Smooth muscle cell of the brain vasculature (primary cell): ENCODE results near the gene KCNAB1.
A peak's percentile ranks its signal among the peaks of the same experiment; 100 is the strongest.

Experiments used
- DNase-seq: peaks from one replicate; pipeline ENCODE4 v3.0.0-alpha.2; 2012; ENCODE audit warnings: low read depth, low spot score

KCNAB1 gene

DNA sequence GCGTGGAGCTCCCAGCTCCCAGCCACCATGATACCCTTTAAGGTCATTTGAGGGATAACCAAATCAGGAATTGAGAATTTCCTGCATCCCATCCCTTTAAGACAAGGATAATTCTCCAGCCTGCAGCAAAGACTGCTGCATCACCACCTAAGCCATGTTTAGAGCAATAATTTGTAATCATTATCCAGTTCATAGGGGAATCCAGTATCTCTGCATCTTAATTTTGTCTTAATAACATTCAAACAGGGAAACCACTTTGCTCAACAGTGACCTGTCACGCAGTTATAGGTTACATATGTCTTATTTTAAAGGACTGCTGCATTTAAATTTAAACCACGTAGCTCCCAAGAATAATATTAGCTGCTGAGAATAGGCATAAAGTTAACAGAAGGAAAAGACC, 246.2 kb downstream of the KCNAB1 start:
- DNase-seq: no peak

DNA sequence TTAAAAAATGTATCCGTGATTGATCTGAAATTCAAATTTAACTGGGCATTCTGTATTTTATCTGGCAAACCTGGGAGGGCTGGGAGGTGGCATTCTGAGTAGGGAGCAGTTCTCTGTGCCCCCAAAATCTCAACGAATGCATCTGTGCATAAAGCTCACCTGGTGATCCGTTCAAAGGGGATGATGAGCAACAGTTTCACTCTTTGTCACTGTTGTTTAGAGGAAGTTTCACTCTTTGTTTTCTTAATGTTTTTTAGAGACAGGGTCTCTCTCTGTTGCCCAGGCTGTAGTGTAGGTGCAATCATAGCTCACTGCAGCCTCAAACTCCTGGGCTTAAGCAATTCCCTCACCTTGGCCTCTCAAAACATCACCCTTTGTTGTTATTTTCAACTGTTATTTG, 247.8 kb downstream of the KCNAB1 start:
- no peak for DNase-seq

DNA sequence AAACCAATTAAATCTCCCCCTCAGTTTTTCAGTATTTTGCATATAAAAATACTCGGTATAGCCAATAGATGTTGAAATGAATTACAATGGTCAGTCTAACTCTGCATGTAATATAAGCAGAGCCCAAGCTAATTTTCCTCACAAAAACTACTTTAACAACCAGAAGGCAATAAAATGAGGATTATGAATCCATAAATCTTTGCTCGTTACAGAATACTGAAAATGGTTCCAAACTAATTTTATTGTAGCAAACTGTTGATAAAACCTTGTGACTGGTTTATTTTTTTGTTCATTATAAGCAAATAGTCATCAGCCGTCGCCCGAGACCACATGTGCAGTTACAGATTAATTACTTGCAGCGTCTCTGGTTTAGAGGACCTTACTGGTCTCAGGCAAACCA, 251.3 kb downstream of the KCNAB1 start:
- no peak for DNase-seq

GRCh38 chr3:156373095-156373494, 252.7 kb downstream of the KCNAB1 start:
- no peak for DNase-seq

- DNase-seq: no peak
Measured at GRCh38 chr3:156373654-156374053, 253.3 kb downstream of the KCNAB1 start.

DNA sequence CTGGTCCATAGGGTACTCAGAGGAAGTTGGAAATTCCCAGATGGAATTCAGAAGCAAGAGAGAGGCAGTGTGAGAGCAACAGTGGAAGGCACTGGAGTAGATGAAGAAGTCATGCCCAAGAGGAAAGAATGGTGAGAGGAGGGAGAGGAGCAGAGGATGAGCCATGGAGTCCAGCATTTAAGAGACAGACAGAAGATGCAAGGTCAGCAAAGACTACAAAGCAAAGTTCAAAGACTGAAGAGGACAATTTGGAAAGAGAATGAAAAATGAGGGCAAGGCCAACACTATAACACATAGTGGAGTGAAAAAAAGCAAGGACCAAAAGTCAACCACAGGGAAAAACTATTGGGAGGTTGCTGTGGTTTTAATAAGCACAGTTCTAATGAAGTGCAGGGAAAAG, 255.8 kb downstream of the KCNAB1 start:
- no peak for DNase-seq

DNA sequence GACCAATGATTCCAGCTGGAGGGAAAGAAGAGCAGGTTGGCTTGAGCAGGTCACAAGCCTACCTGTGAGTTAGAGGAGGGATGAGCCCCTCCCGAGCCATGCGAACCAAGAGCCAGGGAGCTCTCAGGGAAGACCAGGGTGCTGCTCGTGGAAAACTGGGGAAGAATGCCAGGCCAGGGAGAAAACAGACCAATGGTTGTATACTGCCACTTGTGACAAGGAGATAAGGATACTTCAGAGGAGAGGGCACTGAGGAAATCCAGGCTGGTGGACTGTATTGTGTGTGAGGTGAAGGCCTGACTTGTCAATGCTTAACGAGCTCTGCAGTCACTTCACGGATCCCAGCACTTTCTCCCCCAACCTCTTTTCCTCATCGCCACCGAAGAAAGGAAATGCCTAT, 256.9 kb downstream of the KCNAB1 start:
- DNase-seq: no peak

DNA sequence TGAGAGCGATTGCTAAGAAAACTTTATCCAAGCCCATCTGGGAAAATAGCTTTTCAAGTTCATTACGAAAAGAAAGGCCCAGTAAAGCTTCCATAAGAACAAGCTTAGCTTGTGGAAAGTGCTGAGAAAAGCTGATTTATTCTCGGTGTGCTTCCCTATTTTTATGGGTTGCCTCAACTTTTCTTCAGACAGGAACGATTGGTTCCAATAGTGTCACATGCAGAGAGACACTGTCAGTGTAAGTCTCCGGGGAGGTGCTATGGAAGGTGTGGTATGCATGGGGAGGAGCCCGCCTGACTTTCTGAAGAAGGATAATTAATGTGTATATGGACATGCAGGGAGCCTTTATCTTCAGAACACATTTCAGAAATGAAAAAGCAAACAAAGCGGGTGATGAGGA, 257.3 kb downstream of the KCNAB1 start:
- no peak for DNase-seq

DNA sequence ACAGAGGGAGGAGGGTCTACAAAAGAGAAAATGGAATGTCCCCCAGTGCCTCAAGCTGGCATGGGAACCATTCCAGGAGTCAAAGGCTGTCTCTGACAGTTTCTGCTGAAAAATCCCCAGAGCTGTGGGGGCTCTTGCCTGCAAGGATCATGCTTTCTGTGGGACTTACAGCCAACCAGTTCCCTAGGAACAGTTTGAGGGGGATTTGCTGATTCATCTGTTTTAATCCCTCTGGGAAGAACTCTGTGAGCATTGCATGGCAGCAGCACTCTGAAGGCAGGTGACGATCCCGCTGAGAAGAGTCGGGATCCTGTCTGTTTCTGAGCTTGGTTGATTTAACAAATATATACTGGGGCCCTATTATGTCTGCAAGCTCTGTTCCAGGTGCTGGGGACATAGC, 258.5 kb downstream of the KCNAB1 start:
- DNase-seq: no peak

GRCh38 chr3:156379327-156379726, 258.9 kb downstream of the KCNAB1 start:
- no peak for DNase-seq

DNA sequence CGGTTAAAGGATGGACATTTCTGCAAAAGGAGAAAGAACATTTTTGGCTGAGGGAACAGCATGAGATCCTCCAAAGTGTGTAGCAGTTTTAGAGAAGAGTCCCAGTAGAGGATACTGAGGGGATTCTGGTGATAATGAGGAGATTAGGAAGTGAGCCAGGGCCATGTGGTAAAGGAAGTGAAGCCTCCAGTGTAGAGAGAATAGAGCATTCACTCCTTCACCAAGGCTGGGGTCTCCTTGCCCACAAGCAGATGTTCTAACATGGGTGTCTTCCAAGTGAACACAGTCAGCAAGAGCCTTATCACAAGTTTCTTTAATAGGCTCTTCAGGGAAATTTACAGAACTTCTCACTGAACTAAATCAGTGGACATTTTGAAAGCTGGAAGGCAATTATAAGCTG, 260.9 kb downstream of the KCNAB1 start:
- DNase-seq: no peak

DNA sequence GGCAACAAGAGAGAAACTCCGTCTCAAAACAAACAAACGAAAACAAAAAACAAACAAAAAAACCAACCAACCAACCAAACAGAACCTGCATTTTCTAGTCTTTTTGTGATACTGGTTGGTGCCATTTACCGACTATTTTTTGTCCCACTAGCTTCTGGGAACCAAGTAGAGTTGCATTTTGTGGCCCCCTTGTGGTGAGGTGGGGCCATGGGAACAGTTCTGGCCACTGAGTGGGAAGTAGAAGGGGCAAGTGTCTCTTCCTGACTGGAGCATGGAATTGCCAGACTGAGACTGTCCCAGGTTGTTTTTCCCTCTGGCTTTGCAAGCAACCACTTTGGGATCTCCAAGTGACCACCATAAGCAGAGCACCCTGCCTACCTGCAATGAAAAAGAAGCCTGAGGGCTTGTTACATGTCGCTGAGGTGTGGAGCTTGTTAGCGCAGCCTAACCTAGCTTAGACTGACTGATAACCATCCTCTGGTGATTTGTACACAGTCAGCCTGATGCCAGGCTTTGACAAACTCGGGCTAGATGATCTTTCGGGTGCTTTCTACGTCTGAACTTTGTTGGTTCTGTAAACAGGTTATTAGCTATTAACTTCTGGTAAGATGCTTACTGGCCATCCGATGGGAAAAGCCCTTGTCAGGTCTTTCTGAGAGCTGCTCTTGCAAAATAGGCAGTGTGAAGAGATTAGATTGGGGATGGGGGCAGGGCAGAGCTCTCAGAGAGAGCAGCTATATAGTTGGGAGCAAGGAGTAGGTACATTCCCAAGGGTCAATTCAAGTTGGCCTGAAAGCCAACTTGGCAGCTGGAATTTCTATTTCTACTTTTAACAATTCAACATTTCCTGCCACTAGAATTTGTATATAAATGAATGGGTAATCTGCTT, 262.3 kb downstream of the KCNAB1 start:
- DNase-seq: peak; percentile 6

GRCh38 chr3:156383441-156384025, 263.2 kb downstream of the KCNAB1 start:
- no peak for DNase-seq

- peak; percentile 17 for DNase-seq
Measured at GRCh38 chr3:156388497-156389448, 268.4 kb downstream of the KCNAB1 start.

DNA sequence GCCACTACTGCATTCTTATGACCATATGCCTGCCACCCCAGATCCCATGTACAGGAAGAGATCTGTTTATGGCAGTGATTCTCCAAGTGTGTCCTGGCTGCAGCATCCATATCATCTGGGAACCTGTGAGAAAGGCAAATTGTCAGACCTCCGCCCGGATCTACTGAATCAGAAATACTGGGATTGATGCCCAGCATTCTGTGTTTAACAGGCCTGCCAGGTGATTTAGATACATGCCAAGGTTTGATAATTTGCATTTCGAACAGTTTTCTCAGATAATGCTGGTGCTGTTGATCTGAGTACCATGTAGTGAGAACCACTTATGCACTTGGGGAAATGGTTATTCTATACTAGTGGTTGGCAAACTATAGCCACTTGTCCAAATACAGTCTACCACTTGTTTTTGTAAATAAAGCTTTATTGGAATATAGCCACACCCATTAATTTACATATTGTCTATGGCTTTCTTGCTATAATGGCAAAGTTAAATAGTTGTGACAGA, 269.1 kb downstream of the KCNAB1 start:
- no peak for DNase-seq

DNA sequence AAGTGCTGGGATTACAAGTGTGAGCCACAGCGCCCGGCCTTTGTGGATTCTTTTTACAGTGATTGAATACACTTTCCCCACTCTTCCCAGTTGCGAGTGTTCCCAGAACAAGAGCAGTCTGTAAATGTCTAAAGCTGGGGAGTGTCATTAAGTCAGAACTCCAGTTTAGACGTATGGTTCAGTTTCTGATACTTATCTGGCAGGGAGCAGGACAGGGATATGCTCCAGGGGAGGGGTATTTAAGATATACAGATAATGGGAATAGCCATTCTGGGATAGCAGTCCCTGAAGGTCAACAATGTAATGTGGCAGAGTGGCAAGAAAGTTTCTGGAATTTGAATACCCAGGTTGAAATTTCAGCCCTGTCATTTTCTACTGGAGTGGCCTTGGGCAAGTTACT, 270.5 kb downstream of the KCNAB1 start:
- DNase-seq: no peak

DNA sequence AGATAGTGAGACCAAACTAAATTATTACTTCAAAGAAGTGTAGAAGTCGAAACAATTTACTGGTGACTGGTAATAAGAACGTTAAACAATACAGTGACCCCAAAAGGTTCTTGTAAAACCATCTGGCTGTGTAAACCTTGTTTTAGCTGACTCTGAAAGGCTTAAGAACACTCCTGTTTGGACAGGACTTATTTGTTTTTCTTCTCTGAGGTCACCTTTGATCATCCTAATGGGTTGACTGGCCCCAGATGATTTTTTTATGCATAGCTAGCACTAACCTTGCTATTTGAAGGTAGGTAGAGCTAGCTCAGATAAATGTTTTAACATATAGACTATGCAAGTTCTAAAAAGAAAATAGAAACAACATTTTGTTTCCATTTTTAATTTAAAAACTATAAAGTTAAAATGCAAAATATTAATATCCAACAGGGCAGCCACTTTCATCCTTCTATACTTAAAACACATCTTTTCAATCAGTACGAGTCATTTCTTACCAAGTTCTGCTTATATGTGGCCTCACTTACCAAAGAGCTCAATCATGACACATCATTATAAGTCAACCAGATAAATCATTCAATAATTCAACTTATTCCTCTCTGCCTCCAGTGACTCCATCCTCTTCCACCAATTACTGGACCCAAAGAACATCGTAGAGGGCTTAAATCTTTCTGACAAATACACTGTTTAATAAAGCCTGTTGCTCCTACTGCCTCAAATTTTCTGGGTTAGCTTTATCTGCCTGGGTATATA, 275.8 kb downstream of the KCNAB1 start:
- DNase-seq: no peak

DNA sequence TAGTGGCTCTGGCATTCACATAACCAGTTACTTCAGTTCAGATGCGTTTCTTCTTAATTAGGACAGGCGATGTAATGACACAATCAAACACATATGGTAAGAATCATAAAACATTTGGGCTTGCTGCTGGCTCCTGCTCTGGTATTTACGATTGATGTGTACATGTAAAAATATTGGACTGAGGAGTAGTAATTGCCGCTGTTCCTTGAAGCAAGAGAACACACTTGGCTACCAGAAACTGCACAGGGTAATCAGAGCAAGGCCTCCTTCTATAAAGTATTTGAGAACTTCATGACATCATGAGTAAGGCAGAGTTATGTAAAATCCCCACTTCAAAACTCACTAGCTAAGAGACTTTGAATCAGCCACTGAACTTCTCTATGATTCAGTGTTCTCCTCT, 276.5 kb downstream of the KCNAB1 start:
- no peak for DNase-seq

- DNase-seq: no peak
Measured at GRCh38 chr3:156397534-156397933, 277.2 kb downstream of the KCNAB1 start.

GRCh38 chr3:156400062-156400461, 279.7 kb downstream of the KCNAB1 start:
- no peak for DNase-seq

- no peak for DNase-seq
Measured at GRCh38 chr3:156400735-156401134, 280.4 kb downstream of the KCNAB1 start.
